Measurements from ENCODE around the gene BIRC7. TPM values are rescaled to one million over a fixed set of nuclear protein-coding genes. Genes with fewer than 3 reads are reported as not detected.

The BIRC7 gene
- total RNA-seq, 2 experiments from 2014 or later: not detected

- no peak overlapping the region for H3K27ac Mint-ChIP-seq
- peaks cover 26% of the 10 kb centered on the region for H3K4me1 Mint-ChIP-seq
- DNase-seq: no peak
- H3K36me3 Mint-ChIP-seq (ENCODE audit: low read depth): peaks cover 2% of the 10 kb centered on the region
- H3K9me3 Mint-ChIP-seq: no peaks in the 10 kb centered on the region
- ChIA-PET POLR2A (no interaction called here), CTCF (no interaction called here)
- H3K4me3 Mint-ChIP-seq: no peak overlapping the region
- H3K27me3 Mint-ChIP-seq: peaks cover 3% of the 10 kb centered on the region
These were observed 35.1 kb downstream of the BIRC7 start for GRCh38 chr20:63270606-63271325.

GRCh38 chr20:63272105-63273058, 36.7 kb downstream of the BIRC7 start, which contains the start of gene ARFGAP1:
Gene ARFGAP1 (plus strand): TSS chr20:63272813. CDS start chr20:63275581, 2,768 bp downstream.
- peak within 1 kb of the TSS; percentile 82 for H3K27ac Mint-ChIP-seq
- POLR2A ChIA-PET: interaction anchor here (0.5 to 2.1 kb wide), 9 partner anchors 12 to 796 kb away, joined by 3 to 13 read pairs (median 4); partner anchors contain the start of genes PPDPF and YTHDF1

GRCh38 chr20:63273059-63273579, 37.4 kb downstream of the BIRC7 start:
- Mint-ChIP-seq H3K9me3 (no peaks in the 10 kb centered on the region), H3K4me3 (peak overlapping the region; percentile 91), H3K27me3 (no peaks in the 10 kb centered on the region), H3K36me3 (ENCODE audit: low read depth) (peaks cover 6% of the 10 kb centered on the region), H3K27ac (peak overlapping the region; percentile 82), H3K4me1 (peaks cover 26% of the 10 kb centered on the region)
- no peak for DNase-seq
- CTCF ChIA-PET: no interaction called here
- POLR2A ChIA-PET: interaction anchor here (0.5 to 2.1 kb wide), 9 partner anchors 11 to 797 kb away, joined by 3 to 13 read pairs (median 4); partner anchors contain the start of genes MRGBP, PPDPF and YTHDF1

More at GRCh38 chr20:63272105-63273058, 36.7 kb downstream of the BIRC7 start, which contains the start of gene ARFGAP1:
- H3K4me1 Mint-ChIP-seq: peaks cover 26% of the 10 kb centered on the region
- peak within 1 kb of the TSS; percentile 91 for H3K4me3 Mint-ChIP-seq
- CTCF ChIA-PET: no interaction called here
- DNase-seq: peak; percentile 91
- H3K9me3 Mint-ChIP-seq: no peaks in the 10 kb centered on the region
- H3K27me3 Mint-ChIP-seq: no peaks in the 10 kb centered on the region
- H3K36me3 Mint-ChIP-seq (ENCODE audit: low read depth): peaks cover 6% of the 10 kb centered on the region

- H3K27ac Mint-ChIP-seq: peak overlapping the region; percentile 82
- no peaks in the 10 kb centered on the region for H3K27me3 Mint-ChIP-seq
- peaks cover 26% of the 10 kb centered on the region for H3K4me1 Mint-ChIP-seq
- peak overlapping the region; percentile 91 for H3K4me3 Mint-ChIP-seq
- ChIA-PET CTCF (no interaction called here), POLR2A (interaction anchor here (0.6 to 1.6 kb wide), 3 partner anchors 18 to 478 kb away, joined by 3 to 5 read pairs (median 4); partner anchors contain the start of gene MRGBP)
- H3K9me3 Mint-ChIP-seq: no peaks in the 10 kb centered on the region
- DNase-seq: no peak
- peaks cover 8% of the 10 kb centered on the region for H3K36me3 Mint-ChIP-seq (ENCODE audit: low read depth)
These were observed 38.1 kb downstream of the BIRC7 start for GRCh38 chr20:63273635-63274380.

- no peak for DNase-seq
- ChIA-PET CTCF (no interaction called here), POLR2A (no interaction called here)
These were observed 38.9 kb downstream of the BIRC7 start for GRCh38 chr20:63274381-63275228.

GRCh38 chr20:63275825-63276224, 40.1 kb downstream of the BIRC7 start:
- Mint-ChIP-seq H3K27me3 (no peaks in the 10 kb centered on the region), H3K27ac (no peak overlapping the region), H3K4me3 (no peak overlapping the region), H3K36me3 (ENCODE audit: low read depth) (peaks cover 15% of the 10 kb centered on the region), H3K4me1 (peaks cover 26% of the 10 kb centered on the region), H3K9me3 (no peaks in the 10 kb centered on the region)
- no peak for DNase-seq
- CTCF ChIA-PET: no interaction called here
- POLR2A ChIA-PET: no interaction called here

More at GRCh38 chr20:63274381-63275228, 38.9 kb downstream of the BIRC7 start:
- Mint-ChIP-seq H3K27me3 (no peaks in the 10 kb centered on the region), H3K9me3 (no peaks in the 10 kb centered on the region), H3K4me1 (peaks cover 26% of the 10 kb centered on the region), H3K36me3 (ENCODE audit: low read depth) (peaks cover 15% of the 10 kb centered on the region), H3K27ac (no peak overlapping the region), H3K4me3 (peak overlapping the region; percentile 20)

- ChIA-PET POLR2A (no interaction called here), CTCF (interaction anchor here (1.2 kb wide), 1 partner anchor 54 kb away, joined by 5 read pairs; no protein-coding TSS in a partner anchor)
- H3K9me3 Mint-ChIP-seq: no peaks in the 10 kb centered on the region
- no peaks in the 10 kb centered on the region for H3K27me3 Mint-ChIP-seq
- DNase-seq: no peak
- peaks cover 21% of the 10 kb centered on the region for H3K4me1 Mint-ChIP-seq
- H3K36me3 Mint-ChIP-seq (ENCODE audit: low read depth): peaks cover 15% of the 10 kb centered on the region
- no peak overlapping the region for H3K4me3 Mint-ChIP-seq
- no peak overlapping the region for H3K27ac Mint-ChIP-seq
These were observed 41.3 kb downstream of the BIRC7 start for GRCh38 chr20:63276956-63277355.

- no peak overlapping the region for H3K27ac Mint-ChIP-seq
- H3K4me1 Mint-ChIP-seq: peaks cover 20% of the 10 kb centered on the region
- CTCF ChIA-PET: interaction anchor here (1.2 kb wide), 1 partner anchor 55 kb away, joined by 5 read pairs; no protein-coding TSS in a partner anchor
These were observed 42.0 kb downstream of the BIRC7 start for GRCh38 chr20:63277466-63278272.

GRCh38 chr20:63278661-63279060, 43.0 kb downstream of the BIRC7 start:
- no peak overlapping the region for H3K4me3 Mint-ChIP-seq
- H3K36me3 Mint-ChIP-seq (ENCODE audit: low read depth): peaks cover 13% of the 10 kb centered on the region
- POLR2A ChIA-PET: no interaction called here
- H3K4me1 Mint-ChIP-seq: peaks cover 17% of the 10 kb centered on the region
- H3K27ac Mint-ChIP-seq: no peak overlapping the region
- H3K9me3 Mint-ChIP-seq: no peaks in the 10 kb centered on the region
- no peaks in the 10 kb centered on the region for H3K27me3 Mint-ChIP-seq
- CTCF ChIA-PET: no interaction called here
- no peak for DNase-seq

More at GRCh38 chr20:63277466-63278272, 42.0 kb downstream of the BIRC7 start:
- no peaks in the 10 kb centered on the region for H3K9me3 Mint-ChIP-seq
- POLR2A ChIA-PET: no interaction called here
- H3K27me3 Mint-ChIP-seq: no peaks in the 10 kb centered on the region
- H3K4me3 Mint-ChIP-seq: no peak overlapping the region
- no peak for DNase-seq
- peaks cover 15% of the 10 kb centered on the region for H3K36me3 Mint-ChIP-seq (ENCODE audit: low read depth)

- ChIA-PET POLR2A (no interaction called here), CTCF (no interaction called here)
- peaks cover 11% of the 10 kb centered on the region for H3K4me1 Mint-ChIP-seq
These were observed 44.2 kb downstream of the BIRC7 start for GRCh38 chr20:63279931-63280330.

GRCh38 chr20:63280371-63280770, 44.7 kb downstream of the BIRC7 start:
- Mint-ChIP-seq H3K4me3 (no peak overlapping the region), H3K36me3 (ENCODE audit: low read depth) (peaks cover 13% of the 10 kb centered on the region), H3K27me3 (no peaks in the 10 kb centered on the region), H3K27ac (no peak overlapping the region), H3K4me1 (peaks cover 6% of the 10 kb centered on the region), H3K9me3 (no peaks in the 10 kb centered on the region)
- ChIA-PET POLR2A (no interaction called here), CTCF (no interaction called here)
- DNase-seq: no peak

More at GRCh38 chr20:63279931-63280330, 44.2 kb downstream of the BIRC7 start:
- H3K9me3 Mint-ChIP-seq: no peaks in the 10 kb centered on the region
- H3K27me3 Mint-ChIP-seq: no peaks in the 10 kb centered on the region
- H3K27ac Mint-ChIP-seq: no peak overlapping the region
- H3K4me3 Mint-ChIP-seq: no peak overlapping the region
- peaks cover 13% of the 10 kb centered on the region for H3K36me3 Mint-ChIP-seq (ENCODE audit: low read depth)
- no peak for DNase-seq

Data from activated CD4-positive, alpha-beta memory T cell treated with anti-CD3 and anti-CD28 coated beads, Interleukin-2, amount 10 ng/mL, durations not matched to agents 7 days and 5 days (primary cell).